SK-N-SH (cell line): Measurements from ENCODE around the gene BBS10. TPM values are rescaled to one million over a fixed set of nuclear protein-coding genes. Genes with fewer than 3 reads are reported as not detected.

ENCODE experiments used
- CTCF ChIA-PET: fragments of 300-600, 350-600 bp; formaldehyde crosslinking; extraction: SDS; loops from one replicate; lab custom pipeline; 2021; lab: Yijun Ruan, JAX
- POLR2A ChIA-PET: fragments of 350-600 bp; sonication (Branson Sonifier 250); formaldehyde crosslinking; extraction: SDS; loops from one replicate; lab custom pipeline; 2020; ENCODE audit warnings: antibody characterized with exemption, inconsistent platforms; lab: Yijun Ruan, JAX
- DNase-seq: peaks from one replicate; pipeline ENCODE4 v3.0.0; 2012
- H2AFZ ChIP-seq: fragments of 200-600 bp; sonication (generic); 2 replicates; pipeline ENCODE4 v1.8.1; 2016; ENCODE audit warnings: antibody characterized with exemption, mild to moderate bottlenecking, low read depth
- H3F3A ChIP-seq: fragments of 200-600 bp; sonication (generic); replicated peaks from 2 replicates; pipeline ENCODE3; 2016; ENCODE audit warnings: antibody characterized with exemption, mild to moderate bottlenecking; ENCODE audit not compliant: insufficient read depth
- H3K27ac ChIP-seq, 2 experiments: fragments of 200-500 bp in 1 of 2; fragments of 200-600 bp in 1 of 2; sonication (Bioruptor generic) in 1 of 2; sonication (generic), shearing (Covaris generic) in 1 of 2; 2 replicates each; pipeline versions ENCODE4 v1.5.1 to v1.6.1; 2014 to 2016; ENCODE audit warnings: low read depth in 2 of 2, inconsistent platforms in 1 of 2, low read length in 1 of 2, mild to moderate bottlenecking in 1 of 2, mixed read lengths in 1 of 2
- H3K27me3 ChIP-seq: fragments of 200-600 bp; sonication (generic), shearing (Covaris generic); 2 replicates; pipeline ENCODE4 v1.6.1; 2016; ENCODE audit warnings: mixed run types; ENCODE audit not compliant: insufficient read depth
- H3K36me3 ChIP-seq, 2 experiments: fragments of 200-500 bp in 1 of 2; fragments of 200-600 bp in 1 of 2; sonication (Bioruptor generic) in 1 of 2; sonication (generic) in 1 of 2; replicated peaks in 1 of 2; 2 replicates each; pipeline versions ENCODE3 to v1.5.1; 2014 to 2016; ENCODE audit warnings: low read length in 1 of 2, mild to moderate bottlenecking in 1 of 2; ENCODE audit not compliant: insufficient read depth in 2 of 2, control insufficient read depth in 1 of 2
- H3K4me1 ChIP-seq, 2 experiments: fragments of 200-500 bp in 1 of 2; fragments of 200-600 bp in 1 of 2; sonication (Bioruptor generic) in 1 of 2; sonication (generic), shearing (Covaris generic) in 1 of 2; 2 replicates each; pipeline versions ENCODE4 v1.5.1 to v1.6.1; 2014 to 2016; ENCODE audit warnings: low read depth in 1 of 2, low read length in 1 of 2, mixed run types in 1 of 2; ENCODE audit not compliant: insufficient read depth in 2 of 2, control insufficient read depth in 1 of 2
- H3K4me2 ChIP-seq: fragments of 200-600 bp; sonication (generic), shearing (Covaris generic); 2 replicates; pipeline ENCODE4 v1.6.1; 2017; ENCODE audit warnings: mixed run types
- H3K4me3 ChIP-seq, 2 experiments: fragments of 200-500 bp in 1 of 2; fragments of 200-600 bp in 1 of 2; sonication (Bioruptor generic) in 1 of 2; sonication (generic), shearing (Covaris generic) in 1 of 2; 2 replicates each; pipeline versions ENCODE4 v1.5.1 to v1.8.1; 2014 to 2016; ENCODE audit warnings: low read depth in 2 of 2, inconsistent platforms in 1 of 2, low read length in 1 of 2, mild to moderate bottlenecking in 1 of 2, mixed read lengths in 1 of 2, moderate library complexity in 1 of 2
- H3K79me2 ChIP-seq: fragments of 200-600 bp; sonication (generic); 2 replicates; pipeline ENCODE4 v1.8.1; 2017; ENCODE audit warnings: mild to moderate bottlenecking; ENCODE audit not compliant: insufficient read depth
- H3K9ac ChIP-seq: fragments of 200-600 bp; sonication (generic); 2 replicates; pipeline ENCODE4 v1.6.1; 2017; ENCODE audit warnings: mixed run types
- H3K9me2 ChIP-seq: fragments of 200-600 bp; sonication (generic); 2 replicates; pipeline ENCODE4 v1.6.1; 2017; ENCODE audit warnings: mixed run types
- H3K9me3 ChIP-seq: fragments of 200-600 bp; sonication (generic); 2 replicates; pipeline ENCODE4 v1.6.1; 2017; ENCODE audit warnings: mixed run types, mild to moderate bottlenecking, moderate library complexity
- H4K20me1 ChIP-seq: fragments of 200-600 bp; sonication (generic); 2 replicates; pipeline ENCODE4 v1.6.1; 2017; ENCODE audit warnings: mild to moderate bottlenecking, mixed run types; ENCODE audit not compliant: insufficient read depth
- CTCF ChIP-seq: fragments of 200-600 bp; sonication (generic); IDR thresholded peaks from 2 replicates; pipeline ENCODE4 v1.6.1; 2017; ENCODE audit warnings: antibody characterized with exemption, mild to moderate bottlenecking, moderate library complexity
- EP300 ChIP-seq, 2 experiments: IDR thresholded peaks; 2 replicates each; pipeline versions ENCODE4 v1.4.0 to v1.6.1; 2012; ENCODE audit warnings: borderline replicate concordance in 1 of 2, low read depth in 1 of 2, low read length in 1 of 2
- FOXJ3 ChIP-seq: sonication (generic); formaldehyde crosslinking; IDR thresholded peaks from 2 replicates; pipeline ENCODE4 v1.5.1; 2020; ENCODE audit warnings: mild to moderate bottlenecking, missing genetic modification reagents
- FOXM1 ChIP-seq: IDR thresholded peaks from 2 replicates; pipeline ENCODE4 v1.4.0; 2012; ENCODE audit warnings: low read depth, mild to moderate bottlenecking
- GABPA ChIP-seq: IDR thresholded peaks from 2 replicates; pipeline ENCODE4 v1.4.0; 2012; ENCODE audit warnings: low read depth, mild to moderate bottlenecking
- GATA2 ChIP-seq: sonication (generic); formaldehyde crosslinking; IDR thresholded peaks from 2 replicates; pipeline ENCODE4 v1.5.0; 2020; ENCODE audit warnings: mild to moderate bottlenecking, missing genetic modification reagents
- JUND ChIP-seq: IDR thresholded peaks from 2 replicates; pipeline ENCODE4 v1.4.0; 2012
- NFIC ChIP-seq: IDR thresholded peaks from 2 replicates; pipeline ENCODE4 v1.4.0; 2012; ENCODE audit warnings: borderline replicate concordance
- POLR2AphosphoS5 ChIP-seq: IDR thresholded peaks from 2 replicates; pipeline ENCODE4 v1.6.1; 2012; ENCODE audit warnings: low read depth, low read length
- RAD21 ChIP-seq: IDR thresholded peaks from 2 replicates; pipeline ENCODE4 v1.6.1; 2012; ENCODE audit warnings: mild to moderate bottlenecking, low read length
- RCOR1 ChIP-seq: fragments of 150-350 bp; IDR thresholded peaks from 2 replicates; pipeline ENCODE4 v1.6.1; 2017; ENCODE audit warnings: antibody characterized with exemption, low read length
- SMC3 ChIP-seq: IDR thresholded peaks from 2 replicates; pipeline ENCODE4 v1.6.1; 2012; ENCODE audit warnings: low read depth, low read length, improper control_type of control experiment
- TAF1 ChIP-seq: IDR thresholded peaks from 2 replicates; pipeline ENCODE4 v1.6.1; 2012; ENCODE audit warnings: low read depth, mild to moderate bottlenecking, low read length, moderate library complexity, borderline replicate concordance
- TCF12 ChIP-seq: IDR thresholded peaks from 2 replicates; pipeline ENCODE4 v1.4.0; 2012
- TEAD4 ChIP-seq: IDR thresholded peaks from 2 replicates; pipeline ENCODE4 v1.4.0; 2012; ENCODE audit warnings: mild to moderate bottlenecking, borderline replicate concordance; ENCODE audit not compliant: insufficient read depth
- USF1 ChIP-seq: IDR thresholded peaks from 2 replicates; pipeline ENCODE4 v1.4.0; 2012; ENCODE audit warnings: low read depth, borderline replicate concordance
- USF2 ChIP-seq: fragments of 150-350 bp; IDR thresholded peaks from 2 replicates; pipeline ENCODE4 v1.6.1; 2017; ENCODE audit warnings: antibody characterized with exemption, low read length, low read depth, borderline replicate concordance
- YY1 ChIP-seq: IDR thresholded peaks from 2 replicates; pipeline ENCODE4 v1.4.0; 2012; ENCODE audit warnings: low read depth, mild to moderate bottlenecking
- WGBS: methylation state at CpG from one replicate; pipeline ENCODE4 v1.1.6; 2017; ENCODE audit warnings: low lambda C conversion rate; 5-methylcytosine and 5-hydroxymethylcytosine counted together
- polyA plus RNA-seq, 3 experiments: library from polyadenylated mRNA; depleted of rRNA; stranded (reverse); fragments of >200 nt; gene quantifications; 2 replicates each; pipeline ENCODE4 v1.2.3, GENCODE V29; 2012

Gene BBS10
- polyA plus RNA-seq, 1 of the 3 experiments (the other 2 are of a cell fraction): 5.6 TPM

GRCh38 chr12:76356071-76356470 lies 7.9 kb upstream of the BBS10 start:
- TF ChIP-seq CTCF: no peak
- TF ChIP-seq TEAD4: no peak
- no peak for TF ChIP-seq FOXJ3
- no peak for TF ChIP-seq USF2
- TF ChIP-seq POLR2AphosphoS5: no peak
- TF ChIP-seq FOXM1: no peak
- no peak for TF ChIP-seq TAF1
- TF ChIP-seq JUND: no peak
- TF ChIP-seq YY1: no peak
- no peak for TF ChIP-seq TCF12
- TF ChIP-seq GATA2 (CRISPR knock-in tag): no peak
- TF ChIP-seq USF1: no peak
- TF ChIP-seq GABPA: no peak
- TF ChIP-seq, all 33 proteins: peak for 0
- Histone ChIP-seq H2AFZ (no peak overlapping the region), H4K20me1 (no peaks in the 10 kb centered on the region), H3K4me1 (no peaks in the 10 kb centered on the region; a peak in 1 of 4 replicates), H3K9me2 (no peaks in the 10 kb centered on the region), H3K4me3 (no peak overlapping the region), H3K9me3 (no peaks in the 10 kb centered on the region), H3K27ac (peak overlapping the region in 1 of 2 experiments; percentile 39; a peak in 1 of 4 replicates), H3K9ac (no peak overlapping the region), H3K79me2 (no peaks in the 10 kb centered on the region), H3K4me2 (no peak overlapping the region), H3F3A (peaks cover 18% of the 10 kb centered on the region), H3K27me3 (no peaks in the 10 kb centered on the region), H3K36me3 (peaks cover 26 to 38% of the 10 kb centered on the region in 2 experiments)
- no peak for DNase-seq
- WGBS: 65% methylated on average over 1 of the region's 1 CpG
- CTCF ChIA-PET: no interaction called here
- POLR2A ChIA-PET: no interaction called here

- Histone ChIP-seq H3K4me3 (peak overlapping the region; percentile 91 to 94), H3K4me1 (peaks cover 8 to 12% of the 10 kb centered on the region in 2 experiments; a peak in 3 of 4 replicates), H3K27ac (peak overlapping the region; percentile 72 to 97), H3K9me2 (no peaks in the 10 kb centered on the region), H3K9ac (peak overlapping the region; percentile 80), H3K4me2 (peak overlapping the region; percentile 85), H4K20me1 (no peaks in the 10 kb centered on the region), H3K79me2 (peaks cover 48% of the 10 kb centered on the region), H3K36me3 (peaks cover 9 to 13% of the 10 kb centered on the region in 2 experiments), H3K9me3 (no peaks in the 10 kb centered on the region), H3K27me3 (no peaks in the 10 kb centered on the region), H2AFZ (peak overlapping the region; percentile 82; the same call in 1 of the 2 replicates), H3F3A (peaks cover 26% of the 10 kb centered on the region)
- POLR2A ChIA-PET: no interaction called here
- CTCF ChIA-PET: interaction anchor here (0.6 to 2.0 kb wide), 17 partner anchors 14 to 862 kb away, joined by 3 to 9 read pairs (median 4); partner anchors contain the start of genes KRR1 and PHLDA1
- TF ChIP-seq RAD21: peak; percentile 85
- no peak for TF ChIP-seq EP300 (IDR thresholded peaks at IDR 0.05; ENCODE audit: borderline replicate concordance in 1 of 2, low read depth in 1 of 2, low read length in 1 of 2)
- TF ChIP-seq FOXM1: no peak
- TF ChIP-seq CTCF: peak; percentile 71
- TF ChIP-seq SMC3: peak; percentile 68
- TF ChIP-seq RCOR1: 0 out of 2 replicates have a peak, but pooled peaks have one; percentile 27
- no peak for TF ChIP-seq NFIC
- WGBS: 56% methylated on average over 4 of the region's 4 CpGs
- DNase-seq: peak; percentile 29
Observed at GRCh38 chr12:76346798-76347420, 1.3 kb downstream of the BBS10 start.
